ENCODE data around the gene TOP2B. TPM values are rescaled to one million over a fixed set of nuclear protein-coding genes. Genes with fewer than 3 reads are reported as not detected.

TOP2B gene
- polyA plus RNA-seq, 1 donor (not counting 4 experiments of a cell fraction or from before 2014, with no cell fraction given) = 71.8 TPM

GRCh38 chr3:25683410-25683809, 18.7 kb upstream of the TOP2B start:
- dilution Hi-C loops (cut with MboI; ENCODE audit: extremely low pct_ligation_motif_present, low sequenced_read_pairs) = no loop called here
- H3K4me3 ChIP-seq (ENCODE audit: control insufficient read depth in 2 of 3, extremely low read depth in 1 of 3, insufficient read depth in 2 of 3, low read depth in 1 of 3, low read length in 3 of 3) = no peak overlapping the region
- H3K27ac ChIP-seq (ENCODE audit: control insufficient read depth, insufficient read depth, low read length) = no peak overlapping the region
- no peaks in the 10 kb centered on the region for H3K36me3 ChIP-seq (ENCODE audit: control insufficient read depth in 2 of 2, extremely low read depth in 1 of 2, insufficient read depth in 2 of 2, low read length in 2 of 2)
- H3K4me1 ChIP-seq (ENCODE audit: control insufficient read depth, extremely low read depth, insufficient read depth, low read length) = no peaks in the 10 kb centered on the region
- no peak for FAIRE-seq
- H4K20me1 ChIP-seq (ENCODE audit: control insufficient read depth, extremely low read depth, insufficient read depth, low read length) = no peaks in the 10 kb centered on the region
- H3K9me1 ChIP-seq (ENCODE audit: control insufficient read depth, extremely low read depth, insufficient read depth, low read length) = no peaks in the 10 kb centered on the region
- no peaks in the 10 kb centered on the region for H3K27me3 ChIP-seq (ENCODE audit: control insufficient read depth, extremely low read depth, insufficient read depth, low read length)
- no peaks in the 10 kb centered on the region for H3K79me2 ChIP-seq (ENCODE audit: control insufficient read depth, insufficient read depth, low read length)
- no peak overlapping the region for H3K9ac ChIP-seq (ENCODE audit: control insufficient read depth, extremely low read depth, insufficient read depth, low read length)
- H3K9me3 ChIP-seq (ENCODE audit: control insufficient read depth, low read depth, low read length) = no peaks in the 10 kb centered on the region
- TF ChIP-seq EZH2 (IDR thresholded peaks at IDR 0.05; ENCODE audit: low read length) (no peak), CTCF (optimal IDR thresholded peaks at IDR 0.05 in 1 of 3, IDR thresholded peaks at IDR 0.05 in 1 of 3, conservative IDR thresholded peaks at IDR 0.05 in 1 of 3; ENCODE audit: extremely low read depth in 1 of 3, insufficient read depth in 2 of 3, low read length in 3 of 3) (no peak)
- DNase-seq (ENCODE audit: low read depth, low spot score) = no peak
- H2AFZ ChIP-seq (ENCODE audit: control insufficient read depth, low read length) = no peak overlapping the region
- no peak overlapping the region for H3K4me2 ChIP-seq (ENCODE audit: control insufficient read depth, extremely low read depth, insufficient read depth, low read depth, low read length)

- no peak overlapping the region for H3K27ac ChIP-seq (ENCODE audit: control insufficient read depth, insufficient read depth, low read length)
- TF ChIP-seq CTCF (optimal IDR thresholded peaks at IDR 0.05 in 1 of 3, IDR thresholded peaks at IDR 0.05 in 1 of 3, conservative IDR thresholded peaks at IDR 0.05 in 1 of 3; ENCODE audit: extremely low read depth in 1 of 3, insufficient read depth in 2 of 3, low read length in 3 of 3) = no peak
- TF ChIP-seq EZH2 (IDR thresholded peaks at IDR 0.05; ENCODE audit: low read length) = no peak
- FAIRE-seq = no peak
- no peaks in the 10 kb centered on the region for H3K9me3 ChIP-seq (ENCODE audit: control insufficient read depth, low read depth, low read length)
- no peak overlapping the region for H2AFZ ChIP-seq (ENCODE audit: control insufficient read depth, low read length)
- no peaks in the 10 kb centered on the region for H3K27me3 ChIP-seq (ENCODE audit: control insufficient read depth, extremely low read depth, insufficient read depth, low read length)
- dilution Hi-C loops (cut with MboI; ENCODE audit: extremely low pct_ligation_motif_present, low sequenced_read_pairs) = no loop called here
- H3K4me2 ChIP-seq (ENCODE audit: control insufficient read depth, extremely low read depth, insufficient read depth, low read depth, low read length) = no peak overlapping the region
- H3K9ac ChIP-seq (ENCODE audit: control insufficient read depth, extremely low read depth, insufficient read depth, low read length) = no peak overlapping the region
- no peaks in the 10 kb centered on the region for H3K79me2 ChIP-seq (ENCODE audit: control insufficient read depth, insufficient read depth, low read length)
- H3K36me3 ChIP-seq (ENCODE audit: control insufficient read depth in 2 of 2, extremely low read depth in 1 of 2, insufficient read depth in 2 of 2, low read length in 2 of 2) = no peaks in the 10 kb centered on the region
- H4K20me1 ChIP-seq (ENCODE audit: control insufficient read depth, extremely low read depth, insufficient read depth, low read length) = no peaks in the 10 kb centered on the region
- H3K9me1 ChIP-seq (ENCODE audit: control insufficient read depth, extremely low read depth, insufficient read depth, low read length) = no peaks in the 10 kb centered on the region
- H3K4me3 ChIP-seq (ENCODE audit: control insufficient read depth in 2 of 3, extremely low read depth in 1 of 3, insufficient read depth in 2 of 3, low read depth in 1 of 3, low read length in 3 of 3) = no peak overlapping the region
- no peak for DNase-seq (ENCODE audit: low read depth, low spot score)
- no peaks in the 10 kb centered on the region for H3K4me1 ChIP-seq (ENCODE audit: control insufficient read depth, extremely low read depth, insufficient read depth, low read length)
These were observed 15.1 kb upstream of the TOP2B start for GRCh38 chr3:25679642-25680302.
